CD4-positive, alpha-beta T cell (primary cell): ENCODE measurements around the gene ELFN1. TPM values are rescaled to one million over a fixed set of nuclear protein-coding genes. Genes with fewer than 3 reads are reported as not detected.

Experiments
- ATAC-seq: fragments of 200-7000 bp; cut with Tn5 transposase; one replicate; pipeline ENCODE4 v1.10.0; 2022; ENCODE audit warnings: mild to moderate bottlenecking; ENCODE audit not compliant: poor library complexity
- CTCF ChIA-PET: fragments of 350-600 bp; sonication (Branson Sonifier 250); formaldehyde crosslinking; loops from one replicate; lab custom pipeline; 2021; ENCODE audit warnings: antibody characterized with exemption, inconsistent platforms; lab: Charles Lee
- POLR2A ChIA-PET: fragments of 350-600 bp; sonication (Branson Sonifier 250); formaldehyde crosslinking; loops from one replicate; lab custom pipeline; 2021; ENCODE audit warnings: antibody characterized with exemption, inconsistent platforms; lab: Charles Lee
- DNase-seq, 14 experiments: peaks; one replicate each; pipeline ENCODE4 v3.0.0-alpha.2; 2013 to 2020; ENCODE audit warnings: mixed read lengths in 2 of 14
- H3K27ac ChIP-seq, 2 donors: one replicate each; pipeline versions ENCODE4 v1.5.1 to v1.7.0; 2013; ENCODE audit warnings: low read length in 2 of 2, low read depth in 1 of 2, mild to moderate bottlenecking in 1 of 2
- H3K27me3 ChIP-seq, 2 experiments: 1 replicate in 1 of 2; 2 replicates in 1 of 2; pipeline versions ENCODE4 v1.6.1 to v1.7.0; 2013; ENCODE audit warnings: low read length in 2 of 2, control low read depth in 1 of 2, mild to moderate bottlenecking in 1 of 2, moderate library complexity in 1 of 2; ENCODE audit not compliant: insufficient read depth in 2 of 2, control insufficient read depth in 1 of 2
- H3K36me3 ChIP-seq: one replicate; pipeline ENCODE4 v1.6.1; 2013; ENCODE audit warnings: low read length, control low read depth; ENCODE audit not compliant: insufficient read depth
- H3K4me1 ChIP-seq: one replicate; pipeline ENCODE4 v1.6.1; 2013; ENCODE audit warnings: low read length, control low read depth; ENCODE audit not compliant: insufficient read depth
- H3K4me3 ChIP-seq: one replicate; pipeline ENCODE4 v1.5.1; 2013; ENCODE audit warnings: mild to moderate bottlenecking, low read length, moderate library complexity
- H3K9me3 ChIP-seq, 2 experiments: 1 replicate in 1 of 2; 2 replicates in 1 of 2; pipeline versions ENCODE4 v1.6.1 to v1.7.0; 2013; ENCODE audit warnings: low read length in 2 of 2, mild to moderate bottlenecking in 2 of 2, control low read depth in 1 of 2, moderate library complexity in 1 of 2; ENCODE audit not compliant: control insufficient read depth in 1 of 2, insufficient read depth in 1 of 2
- H3K27ac Mint-ChIP-seq: one replicate; pipeline ENCODE4 v1.8.0; 2020; ENCODE audit warnings: mixed read lengths
- H3K27me3 Mint-ChIP-seq: one replicate; pipeline ENCODE4 v1.8.0; 2021; ENCODE audit warnings: mixed read lengths
- H3K36me3 Mint-ChIP-seq: one replicate; pipeline ENCODE4 v1.8.0; 2021; ENCODE audit warnings: low read depth, mixed read lengths
- H3K4me1 Mint-ChIP-seq: one replicate; pipeline ENCODE4 v1.8.0; 2021; ENCODE audit warnings: low read depth, mixed read lengths
- H3K4me3 Mint-ChIP-seq: one replicate; pipeline ENCODE4 v1.8.0; 2020; ENCODE audit warnings: mild to moderate bottlenecking, mixed read lengths
- H3K9me3 Mint-ChIP-seq: one replicate; pipeline ENCODE4 v1.8.0; 2020; ENCODE audit warnings: mixed read lengths
- intact Hi-C, 2 experiments: fragments of 100-400 bp; cut with DNase I in 1 of 2; cut with micrococcal nuclease in 1 of 2; formaldehyde crosslinking; loops; one replicate each; pipeline versions ENCODE4 v1.15.1 to v1.9.0; 2023 to 2025; cut with DNase I, micrococcal nuclease
- total RNA-seq, 174 experiments: library from RNA in 2 of 174; stranded (reverse) in 2 of 174; gene quantifications; one replicate each; pipeline ENCODE4 v1.2.3 and lab custom pipeline; 2021 to 2026
- TF ChIP-seq, protein P1 (sequence below): fragments of 200-600 bp; IDR thresholded peaks from one replicate; pipeline ENCODE4 v1.8.0; 2022; ENCODE audit warnings: antibody characterized with exemption, mild to moderate bottlenecking

ELFN1 gene
- total RNA-seq, 2 experiments from 2014 or later = not detected

DNA sequence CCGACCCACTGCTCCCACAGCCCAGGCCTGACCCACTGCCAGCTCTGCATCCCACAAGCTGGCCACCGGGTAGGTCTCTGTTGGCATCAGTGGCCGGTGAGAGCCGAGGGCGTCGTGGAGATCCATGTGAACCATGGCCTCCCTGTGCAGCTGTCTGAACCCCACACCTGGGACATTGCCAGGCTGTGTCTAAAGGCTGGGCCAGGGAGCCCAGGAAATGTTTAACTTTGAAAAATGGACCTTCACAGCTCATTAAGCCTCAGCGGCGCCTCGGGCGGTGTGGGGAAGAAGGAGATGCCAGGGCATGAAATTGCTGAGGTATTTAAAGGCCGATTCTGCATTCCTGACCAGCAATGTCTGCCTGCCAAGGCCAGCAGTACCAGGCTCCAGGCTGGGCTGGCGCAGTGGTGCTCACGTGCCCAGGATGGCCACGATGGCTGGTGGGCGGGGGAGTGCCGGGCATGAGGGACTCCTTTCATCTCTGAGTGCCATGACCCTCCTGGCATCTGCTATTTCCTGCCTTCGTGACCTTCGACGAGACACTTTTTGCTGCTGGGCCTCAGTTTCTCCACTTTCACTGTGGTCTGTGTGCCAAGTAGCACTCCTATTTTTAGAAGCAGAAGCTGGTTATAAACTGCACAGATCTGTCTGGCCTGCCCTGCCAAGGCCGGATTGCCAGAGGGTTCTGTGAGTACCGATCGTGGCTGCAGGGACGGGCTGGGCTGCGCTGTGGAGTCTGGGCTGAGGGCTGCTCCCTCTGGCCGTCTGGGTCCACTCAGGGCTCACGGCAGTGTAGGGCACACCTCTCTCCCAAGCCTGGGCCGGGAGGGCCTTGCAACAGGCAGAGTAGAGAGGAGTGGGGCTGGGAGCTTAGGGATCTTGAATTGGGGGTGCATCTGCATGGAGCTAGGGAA lies 21.8 kb downstream of the ELFN1 start:
- no peaks in the 10 kb centered on the region for H3K36me3 Mint-ChIP-seq
- H3K4me1 ChIP-seq = no peaks in the 10 kb centered on the region
- CTCF ChIA-PET = no interaction called here
- no peak overlapping the region for H3K4me3 ChIP-seq
- peaks cover 3% of the 10 kb centered on the region for H3K9me3 Mint-ChIP-seq
- peaks cover 0 to 10% of the 10 kb centered on the region in 2 experiments for H3K27me3 ChIP-seq
- H3K36me3 ChIP-seq = no peaks in the 10 kb centered on the region
- H3K9me3 ChIP-seq = peaks cover 4 to 6% of the 10 kb centered on the region in 2 experiments
- no peaks in the 10 kb centered on the region for H3K4me1 Mint-ChIP-seq
- H3K27ac ChIP-seq = no peak overlapping the region
- no peak overlapping the region for H3K27ac Mint-ChIP-seq
- TF ChIP-seq, protein P1, sequence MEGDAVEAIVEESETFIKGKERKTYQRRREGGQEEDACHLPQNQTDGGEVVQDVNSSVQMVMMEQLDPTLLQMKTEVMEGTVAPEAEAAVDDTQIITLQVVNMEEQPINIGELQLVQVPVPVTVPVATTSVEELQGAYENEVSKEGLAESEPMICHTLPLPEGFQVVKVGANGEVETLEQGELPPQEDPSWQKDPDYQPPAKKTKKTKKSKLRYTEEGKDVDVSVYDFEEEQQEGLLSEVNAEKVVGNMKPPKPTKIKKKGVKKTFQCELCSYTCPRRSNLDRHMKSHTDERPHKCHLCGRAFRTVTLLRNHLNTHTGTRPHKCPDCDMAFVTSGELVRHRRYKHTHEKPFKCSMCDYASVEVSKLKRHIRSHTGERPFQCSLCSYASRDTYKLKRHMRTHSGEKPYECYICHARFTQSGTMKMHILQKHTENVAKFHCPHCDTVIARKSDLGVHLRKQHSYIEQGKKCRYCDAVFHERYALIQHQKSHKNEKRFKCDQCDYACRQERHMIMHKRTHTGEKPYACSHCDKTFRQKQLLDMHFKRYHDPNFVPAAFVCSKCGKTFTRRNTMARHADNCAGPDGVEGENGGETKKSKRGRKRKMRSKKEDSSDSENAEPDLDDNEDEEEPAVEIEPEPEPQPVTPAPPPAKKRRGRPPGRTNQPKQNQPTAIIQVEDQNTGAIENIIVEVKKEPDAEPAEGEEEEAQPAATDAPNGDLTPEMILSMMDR = no peak
- POLR2A ChIA-PET = no interaction called here
- ATAC-seq = no peak
- intact Hi-C loops = no loop called here
- H3K4me3 Mint-ChIP-seq = no peak overlapping the region
- peak in 2 of 14 experiments; percentile 7 to 15 for DNase-seq
- H3K27me3 Mint-ChIP-seq = peaks cover 13% of the 10 kb centered on the region

DNA sequence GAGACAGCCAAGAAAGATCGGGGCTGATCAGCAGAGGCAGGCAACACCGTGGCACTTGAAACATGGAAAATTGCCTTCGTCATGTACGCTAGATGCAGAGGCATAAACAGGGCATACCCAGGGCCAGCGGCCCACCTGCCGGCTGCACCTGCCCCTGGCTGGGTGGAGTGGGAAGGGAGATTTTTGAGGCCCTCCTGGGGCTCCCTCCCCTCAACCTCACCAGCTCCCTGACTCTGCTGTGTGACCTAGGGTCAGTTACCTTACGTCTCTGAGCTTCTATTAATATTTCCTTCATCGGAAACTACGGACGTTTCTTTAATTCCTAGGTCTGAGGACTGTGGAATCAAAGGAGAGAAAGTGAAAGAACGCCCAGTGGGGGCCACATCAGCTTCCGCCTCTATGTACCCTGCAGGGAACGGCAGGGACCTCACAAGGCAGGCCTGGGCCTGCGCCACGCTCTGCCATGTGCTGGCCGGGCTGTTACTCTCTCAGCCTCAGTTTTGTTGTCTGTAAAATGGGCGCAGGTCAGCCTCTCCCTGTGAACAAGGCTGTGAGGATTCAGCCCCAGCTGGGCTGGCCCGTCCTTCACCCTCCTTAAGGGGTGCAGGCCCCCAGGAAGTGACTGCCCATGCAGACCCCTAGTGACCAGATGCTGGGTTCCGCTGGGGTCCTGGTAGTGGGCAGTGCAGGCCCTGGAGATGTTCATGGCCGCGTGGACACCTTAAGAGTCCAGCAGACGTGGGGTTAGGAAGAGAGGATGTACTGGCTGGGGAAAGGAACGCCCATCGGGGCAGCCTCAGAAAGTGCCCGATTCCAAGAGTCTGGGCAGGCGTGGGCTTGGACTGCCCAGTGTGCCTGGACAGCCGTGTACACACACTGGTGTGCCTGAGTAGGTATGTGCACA lies 22.7 kb downstream of the ELFN1 start:
- H3K4me1 ChIP-seq = peaks cover 2% of the 10 kb centered on the region
- H3K27me3 ChIP-seq = peaks cover 0 to 10% of the 10 kb centered on the region in 2 experiments
- TF ChIP-seq, protein P1 = no peak
- H3K4me3 ChIP-seq = no peak overlapping the region
- DNase-seq (peak in 1 of 14 experiments; percentile 14), ATAC-seq (no peak)
- Mint-ChIP-seq H3K9me3 (peaks cover 3% of the 10 kb centered on the region), H3K27ac (no peak overlapping the region), H3K4me1 (peaks cover 4% of the 10 kb centered on the region), H3K36me3 (no peaks in the 10 kb centered on the region), H3K27me3 (peaks cover 13% of the 10 kb centered on the region), H3K4me3 (no peak overlapping the region)
- no peaks in the 10 kb centered on the region for H3K36me3 ChIP-seq
- peaks cover 4 to 6% of the 10 kb centered on the region in 2 experiments for H3K9me3 ChIP-seq
- POLR2A ChIA-PET = no interaction called here
- CTCF ChIA-PET = no interaction called here
- intact Hi-C loops = no loop called here
- H3K27ac ChIP-seq = no peak overlapping the region

DNA sequence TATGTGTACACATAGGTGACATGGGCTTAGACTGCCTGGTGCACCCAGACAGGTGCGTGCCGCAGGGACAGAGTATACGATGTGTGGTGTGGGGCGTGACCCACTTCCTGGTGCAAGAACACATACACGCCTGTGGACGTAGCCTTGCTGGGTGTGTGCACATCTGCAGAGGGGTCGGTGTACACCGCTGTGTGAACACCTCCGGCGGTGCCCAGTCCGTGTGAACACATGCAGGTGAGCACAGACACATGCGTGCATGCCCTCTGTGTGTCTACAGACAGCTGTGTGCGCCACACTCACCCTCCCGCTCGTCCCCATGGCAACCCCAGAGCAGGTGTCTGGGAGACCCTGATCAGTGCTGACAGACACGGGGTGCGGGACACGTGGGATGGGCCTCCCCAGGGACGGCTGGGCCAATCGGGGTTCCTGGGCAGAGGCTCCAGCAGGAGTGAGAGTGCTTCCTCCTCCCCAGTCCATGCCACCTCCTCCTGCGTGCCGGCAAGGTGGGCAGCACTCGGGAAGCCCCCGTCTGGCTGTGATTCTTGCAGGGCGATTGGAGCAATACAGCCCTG lies 23.4 kb downstream of the ELFN1 start:
- Mint-ChIP-seq H3K27ac (no peak overlapping the region), H3K9me3 (peaks cover 3% of the 10 kb centered on the region), H3K4me3 (no peak overlapping the region), H3K4me1 (peaks cover 4% of the 10 kb centered on the region), H3K36me3 (no peaks in the 10 kb centered on the region), H3K27me3 (peaks cover 11% of the 10 kb centered on the region)
- POLR2A ChIA-PET = no interaction called here
- peaks cover 3 to 6% of the 10 kb centered on the region in 2 experiments for H3K9me3 ChIP-seq
- peaks cover 2% of the 10 kb centered on the region for H3K4me1 ChIP-seq
- ATAC-seq (no peak), DNase-seq (peak in 2 of 14 experiments; percentile 8 to 27)
- H3K4me3 ChIP-seq = no peak overlapping the region
- H3K36me3 ChIP-seq = no peaks in the 10 kb centered on the region
- intact Hi-C loops = no loop called here
- CTCF ChIA-PET = no interaction called here
- TF ChIP-seq, protein P1 = no peak
- H3K27ac ChIP-seq = no peak overlapping the region
- H3K27me3 ChIP-seq = peaks cover 0 to 9% of the 10 kb centered on the region in 2 experiments
